Limb (tissue), 2 donors: ENCODE measurements around the gene KIF3B.
"Not testable (repeated sequence)": the region's sequence is repeated elsewhere in the genome, so short reads cannot be mapped to it uniquely, and the experiment has no call there.

ENCODE experiments used
- DNase-seq, 2 donors: peaks; one replicate each; pipeline ENCODE4 v3.0.0-alpha.2; 2016; ENCODE audit errors: extremely low spot score in 2 of 2

KIF3B gene

DNA sequence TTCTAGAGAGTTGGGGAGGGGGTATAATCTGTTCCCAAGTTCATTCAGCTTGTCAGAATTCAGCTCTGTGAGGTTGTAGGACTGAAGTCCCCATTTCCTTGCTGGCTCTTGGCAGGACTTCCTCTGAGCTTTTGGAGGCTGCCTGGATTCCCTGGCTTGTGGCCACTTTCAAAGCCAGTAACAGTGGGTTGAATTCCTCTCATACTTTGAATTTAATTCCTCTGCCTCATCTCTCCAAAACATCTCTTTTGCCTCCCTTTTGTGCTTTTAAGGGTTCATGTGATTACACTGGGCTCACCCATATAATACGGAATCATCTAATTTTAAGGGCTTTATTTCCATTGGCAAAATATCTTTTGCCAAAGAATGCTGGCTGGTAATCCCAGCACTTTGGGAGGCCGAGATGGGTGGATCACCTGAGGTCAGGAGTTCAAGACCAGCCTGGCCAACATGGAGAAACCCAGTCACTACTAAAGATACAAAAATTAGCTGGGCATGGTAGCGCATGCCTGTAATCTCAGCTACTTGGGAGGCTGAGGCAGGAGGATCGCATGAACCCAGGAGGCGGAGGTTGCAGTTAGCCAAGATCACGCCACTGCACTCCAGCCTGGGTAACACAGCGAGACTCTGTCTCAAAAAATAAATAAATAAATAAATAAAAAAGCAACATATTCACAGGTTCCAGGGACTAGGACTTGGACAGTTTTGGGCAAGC, 78.6 kb downstream of the KIF3B start:
- not testable (repeated sequence) for DNase-seq

DNA sequence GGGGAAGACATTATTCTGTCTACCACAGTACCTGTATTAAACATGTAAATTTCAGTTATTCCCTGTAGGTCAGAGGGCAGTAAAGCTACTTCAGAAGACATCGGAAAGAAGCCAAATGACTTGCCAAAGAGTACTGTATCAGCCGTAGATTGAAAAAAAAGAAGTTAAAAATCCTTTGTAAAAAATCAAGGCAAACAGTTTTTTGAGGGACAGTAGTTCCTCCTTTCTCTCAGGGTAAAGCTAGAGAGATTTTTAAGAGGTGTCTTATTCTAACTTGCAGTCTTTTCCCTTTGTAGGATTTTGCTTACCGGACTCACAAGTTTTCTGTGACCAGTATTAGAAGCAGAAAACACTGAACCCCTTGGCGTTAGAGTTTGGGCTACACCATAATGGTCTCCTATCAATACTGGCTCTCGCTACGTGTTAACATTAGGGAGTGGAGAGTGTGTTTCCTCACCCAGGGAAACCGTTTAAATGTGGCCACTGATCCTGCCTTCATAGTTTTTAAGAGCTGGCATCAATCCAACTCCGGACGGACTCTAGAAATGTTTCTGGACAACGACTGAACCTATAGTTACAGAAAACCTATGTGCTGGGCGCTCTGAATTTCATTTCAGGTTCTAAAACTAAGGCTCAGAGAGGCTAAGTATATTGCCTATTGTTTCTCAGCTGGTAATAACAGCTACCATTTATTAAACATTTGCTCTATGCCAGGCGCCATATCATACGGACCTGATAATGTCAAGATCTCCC, 79.3 kb downstream of the KIF3B start:
- no peak for DNase-seq

DNA sequence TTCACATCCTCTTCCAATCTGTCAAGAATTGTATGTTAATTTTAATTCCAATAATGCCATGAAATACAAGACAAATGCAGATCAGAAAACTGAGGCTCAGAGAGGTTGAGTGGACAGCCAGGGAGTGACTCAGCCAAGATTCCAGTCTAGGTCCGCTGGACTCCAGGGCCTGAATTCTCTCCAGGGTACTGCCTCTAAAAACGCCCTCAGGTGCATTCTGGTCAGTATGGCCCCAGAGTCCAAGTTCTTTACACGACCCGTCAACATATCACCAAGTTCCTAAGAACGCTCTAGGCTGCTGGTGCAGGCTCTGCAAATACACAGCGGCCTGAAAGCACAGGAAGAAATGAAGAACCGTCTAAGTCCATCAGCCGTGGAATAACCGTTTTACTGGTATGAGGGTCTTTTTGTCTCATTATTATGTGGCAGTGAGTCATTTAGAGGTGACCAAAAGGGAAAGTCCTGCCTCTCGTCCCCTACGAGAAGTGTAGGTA, 80.0 kb downstream of the KIF3B start:
- DNase-seq, result peak in 1 of 2 donors; percentile 19

DNA sequence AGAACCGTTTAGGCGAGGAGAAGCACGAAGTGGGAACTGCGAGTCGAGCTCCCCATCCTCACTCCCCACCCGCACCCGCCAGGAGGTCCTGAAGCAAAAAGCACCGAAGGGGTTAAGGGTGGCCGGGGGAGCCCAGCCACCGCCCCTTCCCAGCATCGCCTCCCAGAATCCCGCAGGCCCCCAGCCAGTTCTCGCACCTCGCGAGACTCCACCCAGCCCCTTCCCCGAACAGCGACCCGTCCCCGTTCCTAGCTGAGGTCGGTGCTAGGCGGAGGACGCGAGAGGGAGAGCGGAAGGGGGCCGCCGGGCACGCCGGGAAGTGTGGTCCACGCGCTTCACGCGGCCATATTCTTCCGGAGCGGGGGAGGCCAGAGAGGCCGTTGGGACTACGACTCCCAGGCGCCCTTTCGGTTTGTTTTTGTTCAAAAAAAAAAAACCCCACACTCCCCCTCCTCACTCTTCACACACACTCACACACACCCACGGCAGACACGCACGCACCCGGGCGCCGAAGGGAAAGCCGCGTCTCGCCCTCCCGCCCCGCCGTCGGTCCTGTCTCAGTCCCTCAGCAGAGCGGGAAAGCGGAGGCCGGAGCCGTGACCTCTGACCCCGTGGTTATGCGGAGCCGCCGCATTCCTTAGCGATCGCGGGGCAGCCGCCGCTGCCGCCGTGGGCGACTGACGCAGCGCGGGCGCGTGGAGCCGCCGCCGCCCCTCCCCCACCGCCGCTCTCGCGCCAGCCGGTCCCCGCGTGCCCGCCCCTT, 80.6 kb downstream of the KIF3B start, which contains the start of gene ASXL1:
TSS of gene ASXL1 (plus strand) at position 463 of the 763 bp plus-strand sequence. CDS start 445 bp downstream, outside the sequence.
- DNase-seq, result peak; percentile 99 to 100

DNA sequence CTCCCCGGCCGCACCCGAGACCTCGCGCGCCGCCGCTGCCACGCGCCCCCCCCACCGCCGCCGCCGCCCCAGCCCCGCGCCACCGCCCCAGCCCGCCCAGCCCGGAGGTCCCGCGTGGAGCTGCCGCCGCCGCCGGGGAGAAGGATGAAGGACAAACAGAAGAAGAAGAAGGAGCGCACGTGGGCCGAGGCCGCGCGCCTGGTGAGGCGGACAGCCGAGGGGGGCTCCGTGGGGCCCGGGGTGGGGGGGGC, 81.1 kb downstream of the KIF3B start:
- DNase-seq, result no peak

DNA sequence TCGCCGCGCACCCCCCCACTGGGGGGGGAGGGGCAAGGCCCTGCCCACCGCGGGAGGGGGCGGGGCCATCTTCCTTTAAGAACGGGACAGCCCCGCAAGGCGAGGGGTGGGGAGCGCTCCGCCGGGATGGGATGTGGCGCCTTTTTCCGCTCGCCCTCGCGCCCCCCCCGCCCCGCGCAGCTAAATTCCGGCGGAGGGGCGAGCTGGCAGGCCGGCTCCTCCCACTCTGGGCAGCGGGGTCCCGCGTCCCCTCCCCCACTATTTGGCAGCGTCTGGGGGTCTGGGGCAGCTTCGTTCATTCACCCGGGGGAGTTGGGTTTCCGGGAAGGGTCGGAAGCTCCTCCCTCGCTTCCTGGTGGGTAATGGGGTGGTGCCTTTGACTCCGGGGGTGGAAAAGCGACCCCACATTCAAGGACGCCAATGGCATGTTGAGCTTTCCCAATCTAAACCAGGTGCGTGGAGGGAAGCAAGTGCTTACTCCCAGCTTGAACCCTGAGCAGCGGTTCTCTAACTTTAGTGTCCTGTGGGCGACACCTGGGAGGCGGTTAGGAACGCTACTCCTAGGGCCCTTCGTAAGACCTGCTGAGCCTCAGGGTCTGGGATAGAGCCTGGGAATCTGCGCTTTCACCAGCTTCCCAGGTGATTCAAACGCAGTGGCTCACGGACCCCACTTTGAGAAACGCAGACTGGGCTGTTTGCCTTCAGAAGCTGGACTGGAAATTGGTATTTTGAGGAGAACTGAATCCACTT, 81.6 kb downstream of the KIF3B start:
- DNase-seq, result peak; percentile 52 to 89

DNA sequence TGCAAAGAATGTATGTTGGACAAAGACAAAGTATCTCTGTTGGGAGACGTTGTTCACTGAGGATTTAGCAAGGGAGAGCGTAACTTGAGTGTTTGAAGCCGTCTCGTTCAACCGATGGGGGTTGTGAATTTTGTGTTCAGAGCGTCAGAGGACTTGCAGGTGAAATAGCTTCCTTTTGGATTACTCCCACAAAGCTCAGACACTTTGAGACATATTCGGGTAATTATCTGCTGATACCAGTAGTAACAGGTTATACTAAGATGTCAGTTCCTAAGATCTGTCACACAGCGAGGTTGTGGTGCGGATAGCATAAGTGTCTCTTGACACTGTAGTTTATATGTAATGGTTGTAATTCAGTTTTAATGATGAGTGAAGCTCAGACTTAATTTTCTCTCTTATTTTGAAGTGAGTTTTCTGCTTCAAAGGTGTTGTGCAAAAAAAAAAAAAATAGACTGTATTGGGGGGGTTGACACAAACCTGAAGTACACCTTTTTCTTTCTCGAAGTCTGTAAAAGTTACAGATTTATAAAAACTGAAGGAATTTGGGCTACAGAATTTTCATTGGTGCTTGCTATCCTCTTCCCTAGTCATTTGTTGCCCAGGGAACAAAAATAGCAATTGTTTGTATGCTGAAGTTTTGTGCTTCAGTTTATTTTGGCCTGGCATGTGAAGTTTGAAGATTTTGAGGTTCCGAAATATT, 82.3 kb downstream of the KIF3B start:
- no peak for DNase-seq

DNA sequence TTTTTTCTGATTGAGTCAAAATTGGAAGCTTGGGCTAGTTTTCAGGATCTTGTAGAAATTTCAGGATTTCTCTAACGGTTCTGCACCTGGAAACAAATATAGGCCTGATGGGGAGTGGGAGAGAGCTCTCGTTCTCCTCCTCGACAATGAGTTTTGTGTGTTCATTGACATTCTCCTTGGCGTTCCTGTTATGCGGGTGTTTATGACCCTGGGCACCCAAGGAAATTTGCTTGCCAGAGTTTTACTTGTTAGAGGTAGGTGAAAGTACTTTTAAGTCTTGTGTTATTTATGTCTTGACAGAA, 82.8 kb downstream of the KIF3B start:
- no peak for DNase-seq

DNA sequence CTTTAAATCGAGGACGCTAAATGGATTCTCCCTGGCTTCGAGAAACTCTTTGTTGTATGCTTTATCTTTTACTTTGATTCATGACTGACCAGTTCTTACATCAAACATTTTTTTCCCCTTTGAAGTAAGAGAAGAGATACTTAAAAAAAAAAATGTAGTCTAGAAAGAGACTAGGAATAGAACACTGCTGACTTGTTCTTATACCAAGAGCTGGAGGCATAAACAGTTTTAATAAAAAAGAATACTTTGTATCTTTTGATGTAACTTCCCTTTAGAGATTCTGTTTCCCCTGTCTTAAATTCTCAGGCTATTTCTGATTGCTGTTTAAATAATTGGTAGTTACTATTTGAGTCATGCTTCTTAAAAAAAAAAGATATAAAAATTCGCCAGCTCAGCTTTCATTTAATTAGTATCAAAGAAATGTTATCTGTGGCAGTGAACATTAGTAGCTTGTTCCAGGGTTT, 85.5 kb downstream of the KIF3B start:
- no peak for DNase-seq

DNA sequence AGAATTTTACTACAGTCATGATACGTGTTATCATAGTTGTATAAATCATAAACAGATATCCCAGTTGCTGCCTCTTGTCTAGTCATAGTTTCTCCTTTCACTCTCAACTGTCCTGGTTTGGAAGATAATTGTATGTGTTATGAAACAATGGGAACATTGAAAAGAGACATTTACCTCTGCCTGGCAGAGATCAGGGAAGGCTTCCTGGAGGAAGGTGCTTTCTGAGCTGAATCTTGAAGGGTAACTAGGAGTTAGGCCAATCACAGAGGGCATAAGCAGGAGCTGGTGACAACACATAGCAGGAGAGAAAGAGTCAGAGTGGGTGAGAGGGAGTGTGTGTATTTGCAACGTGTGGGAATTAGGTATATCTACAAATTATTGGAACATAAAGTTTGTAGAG, 86.0 kb downstream of the KIF3B start:
- no peak for DNase-seq

DNA sequence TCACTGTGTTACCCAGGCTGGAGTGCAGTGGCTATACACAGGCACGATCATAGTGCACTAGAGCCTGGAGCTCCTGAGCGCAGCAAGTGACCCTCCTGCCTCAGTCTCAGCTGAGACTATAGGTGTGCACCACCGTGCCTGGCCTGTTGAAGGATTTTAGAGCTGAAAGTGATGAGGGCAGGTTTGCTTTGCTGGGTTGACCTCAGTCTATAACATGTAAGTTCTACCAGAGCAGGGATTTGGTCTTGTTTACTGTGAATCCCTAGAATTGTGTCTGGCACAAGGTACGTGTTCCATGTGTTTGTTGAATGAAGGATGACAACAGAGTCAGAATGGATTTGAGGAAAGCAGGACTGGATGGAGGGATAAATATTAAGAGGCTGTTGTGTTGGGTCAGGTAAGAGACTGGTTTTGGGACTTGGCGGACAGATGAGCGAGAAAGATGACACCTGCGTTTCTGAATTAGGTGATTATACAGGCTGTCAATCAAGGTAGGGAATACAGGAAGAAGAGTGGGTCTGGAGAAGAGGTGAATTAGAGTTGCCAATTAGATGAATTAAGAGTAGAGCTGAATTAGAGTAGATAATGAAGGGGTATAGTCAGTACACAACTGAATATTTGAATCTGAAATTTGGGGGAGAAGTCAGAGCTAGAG, 87.2 kb downstream of the KIF3B start:
- no peak for DNase-seq

DNA sequence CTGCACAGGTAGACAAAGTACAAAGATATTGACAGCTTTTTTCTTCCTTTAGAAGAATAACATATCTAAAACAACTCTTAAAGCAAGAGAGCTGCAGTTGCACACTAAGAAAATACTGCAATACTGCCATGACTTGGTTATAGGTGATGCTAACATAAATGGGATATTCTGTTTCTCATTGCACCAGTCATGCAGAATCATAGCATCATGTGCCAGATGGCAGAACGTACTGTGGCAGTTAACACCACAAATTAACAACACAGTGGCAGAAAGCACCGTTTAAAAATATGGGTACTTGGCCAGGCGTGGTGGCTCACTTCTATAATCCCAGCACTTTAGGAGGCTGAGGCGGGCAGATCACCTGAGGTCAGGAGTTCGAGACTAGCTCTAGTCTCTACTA, 88.1 kb downstream of the KIF3B start:
- DNase-seq, result no peak

DNA sequence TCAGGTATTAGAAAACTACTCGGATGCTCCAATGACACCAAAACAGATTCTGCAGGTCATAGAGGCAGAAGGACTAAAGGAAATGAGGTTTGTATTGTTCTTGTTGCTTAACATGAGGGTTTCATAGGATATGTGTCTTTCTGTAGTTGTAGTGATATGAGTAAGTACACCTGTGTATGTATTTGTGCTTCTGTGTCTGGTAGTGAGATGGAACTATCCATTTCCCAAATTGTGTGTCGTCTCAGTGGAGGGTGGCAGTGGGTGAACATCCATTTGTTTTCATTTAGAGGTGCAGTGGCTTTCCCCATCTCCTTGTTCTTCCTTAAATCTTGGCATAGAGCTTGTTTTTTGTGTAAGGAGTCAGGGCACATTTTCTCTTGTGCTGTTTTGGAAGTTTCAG, 88.9 kb downstream of the KIF3B start:
- no peak for DNase-seq

DNA sequence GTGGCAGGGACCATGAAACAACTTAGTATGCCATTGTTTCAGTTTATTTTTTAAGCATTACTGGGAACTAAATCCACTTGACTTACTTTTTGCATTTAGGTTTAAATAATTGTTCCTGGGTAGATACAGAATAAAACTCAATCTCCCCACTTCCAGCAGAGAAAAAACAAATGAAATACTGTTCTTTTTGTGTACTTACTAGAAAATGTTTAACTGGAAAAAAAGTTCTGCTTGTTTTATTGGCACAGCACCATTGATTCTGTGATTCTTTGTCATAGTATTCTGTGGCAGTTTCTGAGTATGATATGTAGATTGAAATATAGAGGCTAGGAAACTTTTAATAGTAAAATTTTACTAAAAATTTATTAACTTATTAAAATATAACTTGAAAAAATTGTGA, 90.9 kb downstream of the KIF3B start:
- DNase-seq, result no peak

DNA sequence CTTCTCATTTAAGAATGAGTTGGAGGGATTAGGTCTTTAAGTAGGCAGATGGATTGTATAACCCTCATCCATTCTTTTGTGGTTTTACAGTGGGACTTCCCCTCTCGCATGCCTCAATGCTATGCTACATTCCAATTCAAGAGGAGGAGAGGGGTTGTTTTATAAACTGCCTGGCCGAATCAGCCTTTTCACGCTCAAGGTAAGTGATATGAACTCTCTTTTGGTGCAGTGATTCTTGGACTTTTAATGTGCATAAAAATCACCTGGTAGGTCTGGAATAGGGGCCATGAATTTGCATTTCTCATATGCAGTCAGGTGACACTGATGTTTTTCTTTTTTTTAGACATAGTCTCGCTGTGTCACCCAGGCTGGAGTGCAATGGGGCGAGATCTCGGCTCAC, 91.5 kb downstream of the KIF3B start:
- DNase-seq, result no peak

DNA sequence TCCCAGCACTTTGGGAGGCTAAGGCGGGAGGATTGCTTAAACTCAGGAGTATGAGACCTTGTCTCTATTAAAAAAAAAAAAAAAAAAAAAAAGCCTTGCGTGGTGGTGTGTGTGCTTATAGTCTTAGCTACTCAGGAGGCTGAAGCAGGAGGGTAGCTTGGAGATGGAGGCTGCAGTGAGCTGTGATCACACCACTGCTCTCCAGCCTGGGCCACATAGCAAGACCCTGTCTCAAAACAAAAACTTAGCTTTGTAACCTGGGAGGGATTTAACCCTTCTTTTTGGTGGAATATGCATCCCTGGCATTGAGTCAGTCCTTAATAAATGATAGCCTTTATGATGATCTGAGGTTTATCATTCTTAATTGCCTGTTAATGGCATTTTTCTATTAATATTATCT, 93.4 kb downstream of the KIF3B start:
- no peak for DNase-seq

DNA sequence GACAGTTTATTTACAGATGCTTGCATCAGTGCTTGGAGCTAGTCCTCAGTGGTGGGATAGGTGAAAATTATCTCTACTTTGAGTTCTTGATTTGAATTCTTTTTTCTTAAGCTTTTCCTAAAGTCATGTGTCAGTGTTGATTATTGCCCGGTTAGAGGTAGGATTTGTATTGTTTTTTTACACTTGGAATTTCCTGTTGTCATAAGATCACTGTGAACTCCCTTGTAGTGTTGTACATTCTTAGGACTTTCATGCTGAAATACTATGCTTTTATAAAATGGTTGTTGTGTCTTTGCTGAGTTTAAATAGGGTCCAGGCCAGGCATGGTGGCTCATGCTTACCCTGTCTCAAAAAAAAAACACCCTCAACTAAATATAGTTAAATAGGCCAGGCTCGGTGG, 101.0 kb downstream of the KIF3B start:
- no peak for DNase-seq

DNA sequence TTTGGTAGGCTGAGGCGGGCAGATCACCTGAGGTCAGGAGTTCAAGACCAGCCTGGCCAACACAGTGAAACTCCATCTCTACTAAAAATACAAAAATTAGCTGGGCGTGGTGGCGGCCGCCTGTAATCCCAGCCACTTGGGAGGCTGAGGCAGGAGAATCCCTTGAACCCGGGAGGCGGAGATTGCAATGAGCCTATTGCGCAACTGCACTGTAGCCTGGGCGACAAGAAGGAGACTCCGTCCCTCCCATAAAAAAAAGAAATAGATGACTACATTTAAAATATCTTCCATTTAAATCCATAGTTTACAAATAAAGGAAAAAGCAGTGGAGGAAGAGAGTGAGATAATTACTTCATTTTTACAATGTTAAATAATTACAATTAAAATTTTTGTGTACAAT, 102.6 kb downstream of the KIF3B start:
- DNase-seq, result not testable (repeated sequence)

DNA sequence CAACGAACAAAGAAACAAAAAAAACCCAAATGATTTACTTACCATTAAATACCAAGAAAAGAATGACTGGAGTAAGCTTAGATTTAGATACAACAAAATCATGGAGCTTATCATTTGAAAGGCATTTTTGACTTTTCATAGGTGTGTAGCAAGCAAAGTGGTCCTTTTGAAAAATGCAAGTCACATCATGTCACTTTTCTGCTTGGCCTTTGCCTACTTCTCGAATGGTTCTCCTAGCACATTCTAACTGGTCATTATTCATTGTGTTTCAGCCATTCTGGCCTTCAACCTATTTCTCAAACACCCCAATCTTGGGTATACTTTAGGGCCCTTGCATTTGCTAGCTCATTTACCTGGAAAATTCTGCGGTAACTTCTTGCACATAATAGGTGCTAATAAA, 103.3 kb downstream of the KIF3B start:
- no peak for DNase-seq

DNA sequence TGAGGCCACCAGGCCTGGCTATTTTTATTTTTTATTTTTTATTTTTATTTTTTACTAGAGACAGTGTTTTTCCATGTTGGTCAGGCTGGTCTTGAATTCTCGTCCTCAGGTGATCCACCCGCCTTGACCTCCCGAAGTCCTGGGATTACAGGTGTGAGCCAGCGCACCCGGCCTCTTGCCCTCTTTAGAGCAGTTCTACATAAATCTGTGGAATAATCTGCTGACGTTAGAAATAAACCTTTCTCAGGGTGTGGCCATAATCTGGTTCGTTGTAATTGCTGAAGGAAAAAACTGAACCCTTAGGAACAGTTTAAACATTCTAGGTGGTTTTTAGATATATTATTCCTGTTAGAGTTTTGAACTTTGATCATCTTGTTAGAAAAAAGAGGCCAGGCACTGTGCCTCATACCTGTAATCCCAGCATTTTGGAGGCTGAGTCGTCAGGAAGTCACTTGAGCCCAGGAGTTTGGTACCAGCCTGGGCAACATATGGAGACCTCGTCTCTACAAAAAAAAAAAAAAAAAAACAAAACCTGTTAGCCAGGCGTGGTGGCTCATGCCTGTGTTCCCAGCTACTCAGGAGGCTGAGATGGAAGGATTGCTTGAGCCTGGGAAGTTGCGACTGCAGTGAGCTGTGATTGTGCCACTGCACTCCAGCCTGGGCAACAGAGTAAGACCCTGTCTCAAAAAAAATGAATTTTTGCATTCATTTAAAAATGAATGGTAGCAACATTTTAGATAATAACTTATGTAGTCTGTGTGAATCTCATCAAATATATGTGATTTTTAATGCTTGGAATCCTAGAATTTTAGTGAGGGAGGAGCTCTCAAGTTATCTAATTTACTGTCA, 104.9 kb downstream of the KIF3B start:
- DNase-seq, result no peak
